Adrenal gland (tissue), 5 donors: ENCODE results near the gene FCMR.

Source experiments
- CTCF ChIP-seq, 6 experiments: fragments of 450-650 bp in 4 of 6; fragments of 200-600 bp in 2 of 6; sonication (generic) in 1 of 6; IDR thresholded peaks; 1 replicate in 5 of 6; 2 replicates in 1 of 6; pipeline versions ENCODE4 v1.5.1 to v1.8.0; 2016 to 2021; ENCODE audit warnings: antibody characterized with exemption in 6 of 6, mild to moderate bottlenecking in 2 of 6, moderate library complexity in 1 of 6
- POLR2A ChIP-seq, 2 donors: fragments of 450-650 bp; IDR thresholded peaks; one replicate each; pipeline ENCODE4 v1.6.1; 2017; ENCODE audit warnings: antibody characterized with exemption in 2 of 2, mild to moderate bottlenecking in 2 of 2, moderate library complexity in 1 of 2
- donor health status: DM: no; HTN: no; CAD: no.

GRCh38 chr1:206940588-206940936 lies 18.8 kb upstream of the FCMR start:
- TF ChIP-seq CTCF (IDR thresholded peaks at IDR 0.05) (no peak), POLR2A (IDR thresholded peaks at IDR 0.05) (no peak)
